ENCODE data around the gene HPGDS.

The HPGDS gene

GRCh38 chr4:94256144-94256783, 86.4 kb downstream of the HPGDS start:
- DNase-seq (ENCODE audit: low read depth in 2 of 2), result no peak

DNA sequence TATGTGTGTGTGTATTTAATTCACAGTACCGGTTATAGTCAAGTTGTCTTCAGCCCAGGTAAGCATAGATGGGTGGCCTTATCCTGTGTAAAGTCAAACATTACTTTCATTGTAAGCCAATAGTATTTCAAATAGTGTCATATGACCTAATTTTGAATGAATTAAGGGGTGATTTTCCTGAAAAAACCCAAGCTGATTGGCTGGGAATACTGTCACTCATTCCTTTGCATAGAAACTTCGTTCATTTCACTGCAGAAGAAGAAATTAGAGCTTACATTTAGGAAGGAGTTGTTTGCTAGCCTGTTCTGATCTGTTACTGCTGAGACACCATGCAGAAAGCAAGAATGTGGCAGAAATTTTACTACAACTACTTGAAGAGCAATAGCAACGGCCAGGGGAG, 89.6 kb downstream of the HPGDS start:
- DNase-seq (ENCODE audit: low read depth in 2 of 2), result no peak

DNA sequence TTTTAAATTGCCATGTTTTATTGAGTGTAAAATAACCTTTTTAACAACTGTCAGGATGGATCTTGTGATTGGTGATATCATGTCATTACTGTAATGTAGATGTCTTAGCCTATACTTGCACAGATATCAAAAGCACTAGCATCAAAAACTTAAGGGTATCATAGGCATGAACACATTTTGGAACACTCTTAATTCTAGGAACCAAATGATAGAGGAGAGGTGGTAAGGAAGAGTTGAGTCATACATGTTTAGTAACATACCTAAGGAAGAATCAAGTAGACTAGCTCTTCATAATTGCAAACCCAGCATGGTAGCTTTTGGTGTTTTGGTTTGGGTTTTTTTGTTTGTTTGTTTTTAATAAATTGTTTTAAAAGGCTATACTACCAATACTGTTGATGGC, 91.5 kb downstream of the HPGDS start:
- DNase-seq (ENCODE audit: low read depth in 2 of 2), result no peak
